Osteocyte (in vitro differentiated cells): ENCODE measurements around the gene RGS7. TPM values are rescaled to one million over a fixed set of nuclear protein-coding genes. Genes with fewer than 3 reads are reported as not detected.
"Not testable (repeated sequence)": the region's sequence is repeated elsewhere in the genome, so short reads cannot be mapped to it uniquely, and the experiment has no call there.

Experiments used
- DNase-seq: peaks from one replicate; pipeline ENCODE4 v3.0.0; 2021; ENCODE audit warnings: mixed read lengths; ENCODE audit not compliant: unreplicated experiment; ENCODE audit errors: extremely low spot score
- H3K27ac Mint-ChIP-seq: one replicate; pipeline ENCODE4 v1.8.0; 2021; ENCODE audit warnings: mild to moderate bottlenecking, mixed read lengths; ENCODE audit not compliant: unreplicated experiment
- H3K27me3 Mint-ChIP-seq: one replicate; pipeline ENCODE4 v1.8.0; 2021; ENCODE audit warnings: mixed read lengths; ENCODE audit not compliant: unreplicated experiment
- H3K36me3 Mint-ChIP-seq: one replicate; pipeline ENCODE4 v1.8.0; 2021; ENCODE audit warnings: mixed read lengths; ENCODE audit not compliant: unreplicated experiment
- H3K4me1 Mint-ChIP-seq: one replicate; pipeline ENCODE4 v1.8.0; 2021; ENCODE audit warnings: mixed read lengths; ENCODE audit not compliant: unreplicated experiment
- H3K4me3 Mint-ChIP-seq: one replicate; pipeline ENCODE4 v1.8.0; 2021; ENCODE audit warnings: mild to moderate bottlenecking, moderate library complexity, mixed read lengths; ENCODE audit not compliant: unreplicated experiment
- H3K9me3 Mint-ChIP-seq: one replicate; pipeline ENCODE4 v1.8.0; 2021; ENCODE audit warnings: mixed read lengths; ENCODE audit not compliant: unreplicated experiment
- total RNA-seq: library from RNA; stranded (reverse); gene quantifications from 2 replicates; pipeline ENCODE4 v1.2.1, GENCODE V29; 2021
- TF ChIP-seq, protein P1 (sequence below): fragments of 200-600 bp; sonication (generic); IDR thresholded peaks from 2 replicates; pipeline ENCODE4 v1.5.0; 2021; ENCODE audit warnings: antibody characterized with exemption, mild to moderate bottlenecking, moderate library complexity

RGS7 gene
- total RNA-seq, 1 donor from 2014 or later = 10.9 TPM

DNA sequence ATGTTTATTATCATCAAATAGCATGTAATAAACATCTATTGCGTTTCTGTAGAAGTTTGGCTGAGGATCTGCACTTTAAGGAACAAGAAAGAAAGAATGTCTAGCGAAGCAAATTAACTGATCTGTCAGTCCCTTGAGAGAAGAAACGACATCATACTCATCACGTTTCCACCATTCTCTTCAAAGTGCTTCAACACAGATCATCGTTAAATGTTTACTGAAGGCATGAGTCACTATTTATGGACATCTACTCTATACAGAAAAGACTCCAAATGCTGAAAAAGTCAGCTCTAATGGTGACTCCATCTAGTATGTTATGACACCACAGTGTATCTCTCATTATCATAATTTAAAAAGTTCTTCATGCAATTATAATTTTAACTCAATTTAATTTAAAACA is 369.1 kb downstream of the RGS7 start:
- Mint-ChIP-seq H3K9me3 (no peaks in the 10 kb centered on the region), H3K4me3 (no peak overlapping the region), H3K27me3 (no peaks in the 10 kb centered on the region), H3K4me1 (peaks cover 28% of the 10 kb centered on the region), H3K36me3 (no peaks in the 10 kb centered on the region), H3K27ac (peak overlapping the region; percentile 5)
- no peak for DNase-seq
- TF ChIP-seq, protein P1, sequence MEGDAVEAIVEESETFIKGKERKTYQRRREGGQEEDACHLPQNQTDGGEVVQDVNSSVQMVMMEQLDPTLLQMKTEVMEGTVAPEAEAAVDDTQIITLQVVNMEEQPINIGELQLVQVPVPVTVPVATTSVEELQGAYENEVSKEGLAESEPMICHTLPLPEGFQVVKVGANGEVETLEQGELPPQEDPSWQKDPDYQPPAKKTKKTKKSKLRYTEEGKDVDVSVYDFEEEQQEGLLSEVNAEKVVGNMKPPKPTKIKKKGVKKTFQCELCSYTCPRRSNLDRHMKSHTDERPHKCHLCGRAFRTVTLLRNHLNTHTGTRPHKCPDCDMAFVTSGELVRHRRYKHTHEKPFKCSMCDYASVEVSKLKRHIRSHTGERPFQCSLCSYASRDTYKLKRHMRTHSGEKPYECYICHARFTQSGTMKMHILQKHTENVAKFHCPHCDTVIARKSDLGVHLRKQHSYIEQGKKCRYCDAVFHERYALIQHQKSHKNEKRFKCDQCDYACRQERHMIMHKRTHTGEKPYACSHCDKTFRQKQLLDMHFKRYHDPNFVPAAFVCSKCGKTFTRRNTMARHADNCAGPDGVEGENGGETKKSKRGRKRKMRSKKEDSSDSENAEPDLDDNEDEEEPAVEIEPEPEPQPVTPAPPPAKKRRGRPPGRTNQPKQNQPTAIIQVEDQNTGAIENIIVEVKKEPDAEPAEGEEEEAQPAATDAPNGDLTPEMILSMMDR = no peak

DNA sequence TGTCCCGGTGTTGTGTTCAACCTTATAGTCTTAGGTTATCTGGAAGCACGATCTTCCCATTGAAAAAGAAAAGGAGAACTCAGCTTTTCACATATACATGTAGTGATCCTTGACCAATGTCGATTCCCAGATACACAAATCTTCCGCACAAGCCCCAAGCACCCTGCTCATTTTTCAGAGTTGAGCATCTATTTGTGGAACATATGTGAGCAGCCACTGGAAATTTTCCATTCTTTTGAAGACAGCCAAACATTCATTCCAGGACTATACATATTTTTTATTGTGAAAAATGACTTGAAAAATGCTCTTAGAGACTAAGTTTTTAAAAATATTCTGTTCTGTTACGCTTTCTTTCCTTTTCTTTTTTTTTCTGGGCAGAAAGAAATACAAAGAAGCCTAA is 371.9 kb downstream of the RGS7 start:
- peaks cover 22% of the 10 kb centered on the region for H3K4me1 Mint-ChIP-seq
- peak overlapping the region; percentile 24 for H3K27ac Mint-ChIP-seq
- H3K27me3 Mint-ChIP-seq = no peaks in the 10 kb centered on the region
- H3K9me3 Mint-ChIP-seq = no peaks in the 10 kb centered on the region
- H3K4me3 Mint-ChIP-seq = no peak overlapping the region
- no peaks in the 10 kb centered on the region for H3K36me3 Mint-ChIP-seq
- no peak for DNase-seq
- TF ChIP-seq, protein P1 = no peak

DNA sequence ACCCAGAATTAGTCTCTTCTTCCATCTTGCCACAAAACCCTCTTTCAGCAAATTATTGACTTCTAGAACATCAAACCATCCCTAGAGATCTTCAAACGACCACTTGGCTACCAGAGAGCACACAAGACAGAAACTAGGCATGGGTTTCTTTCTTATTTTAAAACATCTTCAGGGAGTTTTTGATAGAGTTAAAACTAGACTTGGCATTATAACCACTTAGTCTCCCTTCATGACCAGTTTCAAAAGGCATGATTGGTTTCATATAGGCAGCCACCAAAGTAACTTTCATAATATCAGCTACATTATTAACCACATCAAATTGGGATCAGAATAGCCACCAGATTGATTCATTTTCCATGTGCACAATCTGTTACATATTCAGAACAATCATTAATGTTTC is 376.7 kb downstream of the RGS7 start:
- H3K27ac Mint-ChIP-seq = no peak overlapping the region
- H3K36me3 Mint-ChIP-seq = peaks cover 3% of the 10 kb centered on the region
- H3K27me3 Mint-ChIP-seq = no peaks in the 10 kb centered on the region
- peaks cover 6% of the 10 kb centered on the region for H3K4me1 Mint-ChIP-seq
- H3K9me3 Mint-ChIP-seq = peaks cover 8% of the 10 kb centered on the region
- H3K4me3 Mint-ChIP-seq = no peak overlapping the region
- no peak for DNase-seq
- TF ChIP-seq, protein P1 = no peak

DNA sequence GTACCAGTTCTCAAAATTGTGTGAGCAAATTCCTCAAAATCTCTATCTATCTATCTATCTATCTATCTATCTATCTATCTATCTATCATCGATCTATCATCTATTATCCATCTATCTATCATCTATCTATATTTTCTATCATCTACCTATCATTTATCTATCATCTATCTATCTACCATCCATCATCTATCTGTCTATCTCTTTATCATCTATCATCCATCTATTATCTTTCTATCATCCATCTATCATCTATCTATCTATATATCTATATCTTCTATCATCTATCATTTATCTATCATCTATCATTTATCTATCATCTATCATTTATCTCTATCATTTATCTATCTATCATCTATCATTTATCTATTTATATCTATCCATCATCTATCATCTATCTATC is 380.3 kb downstream of the RGS7 start:
- no peaks in the 10 kb centered on the region for H3K27me3 Mint-ChIP-seq
- H3K27ac Mint-ChIP-seq = no peak overlapping the region
- peaks cover 8% of the 10 kb centered on the region for H3K9me3 Mint-ChIP-seq
- DNase-seq = no peak
- H3K36me3 Mint-ChIP-seq = peaks cover 3% of the 10 kb centered on the region
- H3K4me1 Mint-ChIP-seq = peaks cover 2% of the 10 kb centered on the region
- no peak overlapping the region for H3K4me3 Mint-ChIP-seq
- TF ChIP-seq, protein P1 = no peak

DNA sequence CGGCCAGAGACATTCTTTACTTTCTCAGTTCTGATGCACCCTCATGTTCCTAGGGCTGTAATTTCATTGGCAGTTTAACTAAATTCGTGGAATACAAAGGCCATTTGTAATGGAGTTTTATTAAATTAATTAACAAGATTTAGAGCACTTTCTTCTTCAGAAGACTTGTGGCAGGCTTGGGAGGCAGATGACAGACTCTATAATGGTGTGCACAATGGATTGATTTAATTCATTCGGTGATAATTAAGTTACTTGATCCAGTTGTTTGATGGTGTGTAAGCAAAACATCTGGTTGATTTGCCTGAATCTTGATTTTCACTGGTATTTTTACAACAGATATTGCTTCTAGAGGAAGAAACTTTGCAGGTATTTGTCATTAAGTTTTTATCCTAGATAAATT is 383.1 kb downstream of the RGS7 start:
- no peaks in the 10 kb centered on the region for H3K36me3 Mint-ChIP-seq
- H3K4me1 Mint-ChIP-seq = peaks cover 2% of the 10 kb centered on the region
- H3K4me3 Mint-ChIP-seq = no peak overlapping the region
- H3K9me3 Mint-ChIP-seq = peaks cover 8% of the 10 kb centered on the region
- TF ChIP-seq, protein P1 = no peak
- no peaks in the 10 kb centered on the region for H3K27me3 Mint-ChIP-seq
- DNase-seq = no peak
- H3K27ac Mint-ChIP-seq = no peak overlapping the region

DNA sequence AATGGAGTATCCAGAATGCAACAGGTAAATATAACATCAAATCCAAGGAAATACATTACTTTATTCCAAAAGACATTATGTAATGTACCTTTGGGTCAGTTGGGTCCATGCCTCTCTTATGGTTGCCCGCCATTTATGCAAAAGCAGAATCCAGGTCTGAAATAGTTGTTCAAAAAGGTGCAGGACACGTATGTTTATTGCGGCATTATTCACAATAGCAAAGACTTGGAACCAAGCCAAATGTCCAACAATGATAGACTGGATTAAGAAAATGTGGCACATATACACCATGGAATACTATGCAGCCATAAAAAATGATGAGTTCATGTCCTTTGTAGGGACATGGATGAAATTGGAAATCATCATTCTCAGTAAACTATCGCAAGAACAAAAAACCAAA is 384.9 kb downstream of the RGS7 start:
- not testable (repeated sequence) for H3K36me3 Mint-ChIP-seq, DNase-seq, H3K4me1 Mint-ChIP-seq, H3K27me3 Mint-ChIP-seq, H3K27ac Mint-ChIP-seq, H3K9me3 Mint-ChIP-seq, H3K4me3 Mint-ChIP-seq
